GM19328 (cell line): ENCODE results near the gene ATF3.
A peak's percentile ranks its signal among the peaks of the same experiment; 100 is the strongest.

Experiments
- ATAC-seq: cut with Tn5 transposase; IDR thresholded peaks from one replicate; pipeline ENCODE4 v1.9.1; 2021; ENCODE audit warnings: mild to moderate bottlenecking, moderate library complexity; ENCODE audit not compliant: unreplicated experiment

The ATF3 gene, protein sequence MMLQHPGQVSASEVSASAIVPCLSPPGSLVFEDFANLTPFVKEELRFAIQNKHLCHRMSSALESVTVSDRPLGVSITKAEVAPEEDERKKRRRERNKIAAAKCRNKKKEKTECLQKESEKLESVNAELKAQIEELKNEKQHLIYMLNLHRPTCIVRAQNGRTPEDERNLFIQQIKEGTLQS

GRCh38 chr1:212608392-212608958 is at the start of gene ATF3:
Gene ATF3, plus strand, starts transcription at chr1:212608761. Its CDS starts 6,261 bp downstream, at chr1:212615022.
- ATAC-seq: peak; percentile 68

DNA sequence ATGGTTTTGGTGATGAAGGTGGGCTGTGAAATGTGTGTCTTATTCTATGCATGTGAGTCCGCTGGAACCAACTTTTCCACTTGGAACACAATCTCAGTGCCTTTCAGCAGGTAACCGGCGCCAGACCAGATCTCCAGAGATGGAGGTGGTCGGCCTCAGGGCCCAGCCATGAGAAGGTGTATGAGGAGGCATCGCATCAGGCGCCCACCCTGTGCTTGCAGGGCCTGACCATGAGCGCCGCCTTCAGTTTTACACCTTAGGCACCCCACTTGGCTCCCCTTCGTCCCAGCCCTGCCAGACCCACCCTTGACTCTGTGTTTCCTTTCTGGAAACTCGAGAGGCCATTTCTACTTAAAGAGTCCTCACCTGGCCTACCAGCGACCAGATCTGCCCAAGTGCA is 48.6 kb upstream of the ATF3 start:
- no peak for ATAC-seq

DNA sequence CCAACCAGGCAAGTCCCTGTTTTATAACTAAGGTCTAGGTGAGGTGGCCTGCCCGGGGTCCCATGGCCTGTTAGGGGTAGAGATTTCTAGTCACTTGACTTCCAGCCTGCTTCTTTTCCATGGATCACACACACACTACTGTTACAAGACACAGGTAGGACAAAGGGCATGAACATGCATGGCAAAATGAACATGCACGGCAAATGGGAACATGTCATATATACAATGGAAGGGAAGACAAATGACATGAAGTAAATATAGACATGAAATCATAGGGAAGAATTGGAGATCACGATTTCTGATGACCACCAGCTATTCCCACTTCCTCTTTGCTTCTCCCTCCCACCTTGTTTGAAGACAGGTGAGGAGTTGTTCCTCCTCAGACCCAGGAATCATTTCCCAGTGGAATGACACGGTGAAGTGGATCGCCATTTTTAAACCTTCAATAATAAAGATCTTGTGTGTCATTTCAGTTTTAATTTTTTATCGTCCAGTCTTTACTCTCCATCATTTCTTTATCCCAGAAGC is 47.6 kb upstream of the ATF3 start:
- no peak for ATAC-seq

- ATAC-seq: no peak
These were observed 47.0 kb upstream of the ATF3 start for GRCh38 chr1:212561501-212561931.

GRCh38 chr1:212562771-212563170 is 45.8 kb upstream of the ATF3 start:
- no peak for ATAC-seq

- ATAC-seq: no peak
These were observed 43.5 kb upstream of the ATF3 start for GRCh38 chr1:212565079-212565478.

- ATAC-seq: no peak
These were observed 42.8 kb upstream of the ATF3 start for GRCh38 chr1:212565571-212566305.

- ATAC-seq: peak; percentile 99
These were observed 41.8 kb upstream of the ATF3 start for GRCh38 chr1:212566522-212567479.

DNA sequence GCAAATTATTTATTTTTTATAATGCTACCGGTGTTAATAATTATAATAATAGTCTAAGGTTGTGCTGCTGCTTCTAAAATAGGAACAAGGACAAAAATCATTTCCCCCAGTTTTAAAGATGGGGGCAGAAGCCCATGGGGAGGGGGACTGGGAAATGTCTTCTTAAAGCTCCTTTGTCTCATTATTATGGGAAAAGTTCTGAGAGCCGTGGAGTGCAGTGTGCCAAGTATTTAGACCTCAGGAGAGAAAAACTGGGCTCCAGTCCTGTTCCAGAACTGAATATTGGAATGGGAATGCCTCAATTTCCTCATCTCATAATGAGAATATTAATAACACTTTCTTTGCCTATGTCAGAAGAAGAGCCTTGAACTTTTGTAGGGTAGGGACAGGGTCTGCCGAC is 40.9 kb upstream of the ATF3 start:
- ATAC-seq: no peak

- no peak for ATAC-seq
These were observed 39.5 kb upstream of the ATF3 start for GRCh38 chr1:212568978-212569537.

GRCh38 chr1:212574732-212575131 is 33.8 kb upstream of the ATF3 start:
- ATAC-seq: no peak

GRCh38 chr1:212575333-212575732 is 33.2 kb upstream of the ATF3 start:
- no peak for ATAC-seq

GRCh38 chr1:212578041-212578440 is 30.5 kb upstream of the ATF3 start:
- no peak for ATAC-seq

- no peak for ATAC-seq
These were observed 27.5 kb upstream of the ATF3 start for GRCh38 chr1:212581034-212581433.

DNA sequence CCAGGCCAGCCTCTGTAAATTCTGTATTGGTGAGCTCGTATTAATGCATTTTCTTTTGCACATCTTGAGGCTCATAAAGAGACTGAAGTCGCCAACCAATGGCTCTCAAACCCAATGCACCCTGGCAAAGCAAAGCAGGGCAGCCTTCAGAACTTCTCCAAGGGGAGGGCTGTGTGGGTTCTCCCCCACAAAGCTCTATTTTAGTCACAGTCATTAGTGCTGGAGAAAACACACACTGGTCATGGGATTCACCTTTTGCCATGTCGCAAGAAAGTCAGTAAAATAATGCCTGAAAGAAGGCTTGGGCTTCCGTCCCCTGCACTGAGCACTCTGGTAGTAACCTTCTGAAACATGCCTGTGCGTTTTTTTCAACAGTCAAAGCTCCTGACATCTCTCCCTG is 26.3 kb upstream of the ATF3 start:
- ATAC-seq: no peak

DNA sequence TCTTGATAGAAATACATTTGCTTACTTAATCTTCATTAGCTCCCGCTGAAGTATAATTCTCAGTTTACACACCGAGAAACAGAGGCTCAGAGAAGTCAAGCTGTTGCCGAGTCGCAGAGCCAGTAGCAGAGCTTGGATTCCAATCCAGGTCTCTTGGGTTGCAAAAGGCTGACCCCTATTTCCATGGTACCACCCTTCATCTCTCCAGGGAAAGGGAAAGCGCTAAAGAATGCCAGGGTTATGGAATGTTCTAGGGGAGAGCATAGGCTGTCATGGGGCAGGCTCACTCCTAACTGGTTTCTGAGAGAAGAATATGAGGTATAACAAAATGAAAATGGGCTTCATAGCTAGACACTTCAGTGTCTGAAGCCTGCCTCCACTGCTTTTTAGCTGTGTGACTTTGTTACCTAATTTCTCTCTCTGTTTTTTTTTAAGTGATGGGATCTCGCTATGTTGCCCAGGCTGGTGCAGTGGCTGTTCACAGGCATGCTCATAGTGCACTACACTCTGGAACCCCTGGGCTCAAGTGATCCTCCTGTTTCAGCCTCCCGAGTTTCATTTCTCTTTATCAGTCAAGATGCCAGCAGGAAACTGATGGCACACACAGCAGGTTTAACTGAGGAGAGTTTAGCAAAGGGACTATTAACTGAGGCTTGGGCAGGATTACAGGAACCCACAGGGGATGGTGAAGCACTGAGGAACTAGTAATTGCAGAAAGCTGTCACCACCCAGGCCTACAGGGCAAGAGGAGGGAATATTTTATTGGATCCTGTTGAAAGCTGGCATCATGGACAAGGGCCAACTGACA is 25.5 kb upstream of the ATF3 start:
- no peak for ATAC-seq

DNA sequence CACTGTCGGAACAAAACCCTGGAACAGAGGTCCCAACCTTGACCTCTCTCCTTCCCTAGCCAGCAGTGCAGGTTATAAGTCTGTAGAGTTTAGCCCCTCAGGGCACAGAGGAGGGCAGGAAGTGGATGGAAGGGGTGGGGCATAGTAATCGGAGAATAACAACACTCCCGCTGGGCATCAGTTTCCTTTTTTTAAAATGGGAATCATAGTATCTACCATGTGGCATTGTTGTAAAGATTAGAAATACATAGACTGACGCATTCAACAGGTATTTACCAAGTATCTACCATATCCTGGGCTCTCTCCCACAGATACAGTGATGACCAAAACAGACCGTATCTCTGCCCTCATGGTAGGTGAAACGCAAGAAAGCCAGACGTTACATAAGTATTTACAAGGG is 24.9 kb upstream of the ATF3 start:
- ATAC-seq: no peak

- ATAC-seq: no peak
These were observed 24.3 kb upstream of the ATF3 start for GRCh38 chr1:212584092-212584886.

GRCh38 chr1:212585210-212585609 is 23.4 kb upstream of the ATF3 start:
- no peak for ATAC-seq
